Measurements from ENCODE around the gene PPT2.
A peak's percentile ranks its signal among the peaks of the same experiment; 100 is the strongest.

The PPT2 gene

GRCh38 chr6:32108727-32109113 is 45.2 kb upstream of the PPT2 start:
- TF ChIP-seq TAF1 (IDR thresholded peaks at IDR 0.05; ENCODE audit: borderline replicate concordance, insufficient read depth, low read length) (no peak), POLR2AphosphoS5 (IDR thresholded peaks at IDR 0.05; ENCODE audit: low read depth, low read length) (no peak), REST (IDR thresholded peaks at IDR 0.05; ENCODE audit: insufficient read depth in 1 of 2, low read depth in 2 of 2, low read length in 2 of 2) (no peak)

- TF ChIP-seq REST (IDR thresholded peaks at IDR 0.05; ENCODE audit: insufficient read depth in 1 of 2, low read depth in 2 of 2, low read length in 2 of 2) (no peak), FOXP2 (optimal IDR thresholded peaks at IDR 0.05; ENCODE audit: borderline replicate concordance, extremely low read depth, extremely low read length, insufficient read depth) (no peak), POLR2AphosphoS5 (IDR thresholded peaks at IDR 0.05; ENCODE audit: low read depth, low read length) (no peak), SIN3A (IDR thresholded peaks at IDR 0.05; ENCODE audit: borderline replicate concordance, insufficient read depth, low read length) (no peak), TAF1 (IDR thresholded peaks at IDR 0.05; ENCODE audit: borderline replicate concordance, insufficient read depth, low read length) (no peak)
Measured at GRCh38 chr6:32109114-32109764, 44.7 kb upstream of the PPT2 start, which contains the start of gene TNXB. Gene TNXB (minus strand): TSS chr6:32109338. CDS start chr6:32098198, 11,140 bp downstream.

GRCh38 chr6:32109765-32110160 is 44.2 kb upstream of the PPT2 start:
- TF ChIP-seq SIN3A (IDR thresholded peaks at IDR 0.05; ENCODE audit: borderline replicate concordance, insufficient read depth, low read length) = no peak
- TF ChIP-seq REST (IDR thresholded peaks at IDR 0.05; ENCODE audit: insufficient read depth in 1 of 2, low read depth in 2 of 2, low read length in 2 of 2) = no peak
- TF ChIP-seq POLR2AphosphoS5 (IDR thresholded peaks at IDR 0.05; ENCODE audit: low read depth, low read length) = no peak
- no peak for TF ChIP-seq TAF1 (IDR thresholded peaks at IDR 0.05; ENCODE audit: borderline replicate concordance, insufficient read depth, low read length)
- no peak for TF ChIP-seq FOXP2 (optimal IDR thresholded peaks at IDR 0.05; ENCODE audit: borderline replicate concordance, extremely low read depth, extremely low read length, insufficient read depth)

- TF ChIP-seq POLR2AphosphoS5 (IDR thresholded peaks at IDR 0.05; ENCODE audit: low read depth, low read length) (no peak), REST (IDR thresholded peaks at IDR 0.05; ENCODE audit: insufficient read depth in 1 of 2, low read depth in 2 of 2, low read length in 2 of 2) (0 out of 4 replicates have a peak, but pooled peaks of 1 of the 2 experiments have one; percentile 6)
Measured at GRCh38 chr6:32110632-32111031, 43.3 kb upstream of the PPT2 start.

- TF ChIP-seq REST (IDR thresholded peaks at IDR 0.05; ENCODE audit: insufficient read depth in 1 of 2, low read depth in 2 of 2, low read length in 2 of 2) = no peak
- no peak for TF ChIP-seq SIN3A (IDR thresholded peaks at IDR 0.05; ENCODE audit: borderline replicate concordance, insufficient read depth, low read length)
- TF ChIP-seq POLR2AphosphoS5 (IDR thresholded peaks at IDR 0.05; ENCODE audit: low read depth, low read length) = no peak
- no peak for TF ChIP-seq FOXP2 (optimal IDR thresholded peaks at IDR 0.05; ENCODE audit: borderline replicate concordance, extremely low read depth, extremely low read length, insufficient read depth)
- no peak for TF ChIP-seq TAF1 (IDR thresholded peaks at IDR 0.05; ENCODE audit: borderline replicate concordance, insufficient read depth, low read length)
Measured at GRCh38 chr6:32111424-32112066, 42.4 kb upstream of the PPT2 start.

Data from PFSK-1 (cell line).